ENCODE data around the gene POLR1A.

Gene POLR1A

GRCh38 chr2:85995648-85996529 lies 109.8 kb downstream of the POLR1A start:
- no peak for DNase-seq

DNA sequence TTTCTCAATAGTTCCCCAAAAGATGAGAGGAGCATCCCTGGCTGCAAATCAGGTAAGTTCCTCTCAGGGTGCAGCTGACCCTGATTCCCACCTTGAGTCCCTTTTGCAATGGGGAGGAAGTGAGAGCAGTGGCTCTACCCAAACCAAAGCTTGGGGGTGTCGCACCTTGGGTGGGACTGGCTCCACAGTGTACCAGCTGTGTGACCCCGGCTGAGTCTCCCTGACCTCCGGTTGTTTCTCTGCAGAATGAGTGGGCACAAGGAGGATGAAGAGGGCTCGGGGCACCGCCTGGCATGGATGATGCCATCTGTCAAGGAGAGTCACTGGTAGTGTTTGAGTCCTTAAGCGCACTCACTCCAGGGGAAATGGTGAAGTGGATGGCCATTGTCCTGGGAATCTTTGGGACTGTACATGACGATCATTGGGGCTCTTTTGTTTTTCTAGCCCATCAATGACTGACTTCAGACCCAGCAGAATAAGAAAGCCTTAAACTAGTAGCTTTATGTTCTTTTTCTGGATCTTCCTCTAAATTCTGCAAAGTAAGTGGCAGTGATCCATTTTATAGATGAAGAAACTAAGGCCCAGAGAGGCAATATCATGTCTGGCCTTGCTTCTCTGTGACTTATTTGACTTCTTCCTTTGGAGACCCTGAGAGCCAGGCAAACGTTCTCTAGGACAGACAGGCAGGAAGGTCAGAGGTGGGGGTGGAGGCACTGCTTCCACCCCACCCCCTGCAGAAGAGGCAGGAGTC lies 110.6 kb downstream of the POLR1A start:
- no peak for DNase-seq

- DNase-seq = no peak
Measured at GRCh38 chr2:85994421-85994777, 111.3 kb downstream of the POLR1A start.

DNA sequence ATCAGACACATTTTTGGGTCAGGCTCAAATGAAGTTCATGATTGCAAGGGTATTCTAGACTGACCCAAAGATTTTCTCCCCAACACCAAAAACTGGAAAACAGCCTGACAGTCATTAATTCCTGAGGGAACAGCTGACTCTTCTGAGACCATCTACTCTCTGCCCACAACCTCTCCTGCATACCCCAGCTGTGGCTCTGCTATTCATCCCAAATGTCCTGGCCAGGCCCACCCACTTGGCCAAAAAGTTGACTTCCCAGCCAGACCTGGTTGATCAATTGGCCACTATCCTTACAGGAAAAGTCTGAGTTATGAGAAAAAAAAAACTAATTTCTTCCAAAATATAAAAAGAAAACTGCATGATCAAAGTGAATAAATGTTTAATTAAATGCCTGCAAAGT lies 113.1 kb downstream of the POLR1A start:
- peak in 1 of 2 experiments; percentile 2 for DNase-seq

DNA sequence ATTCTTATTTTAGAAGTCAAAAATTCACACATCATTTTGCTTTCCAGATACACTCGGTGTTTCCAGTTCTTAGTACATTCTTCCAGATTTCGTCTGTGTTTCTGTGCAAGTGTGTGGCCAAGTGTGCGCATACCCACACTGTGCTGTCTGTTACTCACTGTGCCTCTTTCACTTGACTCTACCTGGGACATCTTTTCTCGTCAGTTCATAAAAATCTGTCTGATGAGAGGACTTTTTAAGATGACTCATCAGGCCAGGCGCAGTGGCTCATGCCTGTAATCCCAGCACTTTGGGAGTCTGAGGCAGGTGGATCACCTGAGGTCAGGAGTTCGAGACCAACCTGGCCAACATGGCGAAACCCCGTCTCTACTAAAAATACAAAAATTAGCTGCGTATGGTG lies 113.6 kb downstream of the POLR1A start:
- peak in 1 of 2 experiments; percentile 7 for DNase-seq

GRCh38 chr2:85990084-85990483 lies 115.6 kb downstream of the POLR1A start:
- DNase-seq = peak in 1 of 2 experiments; percentile 5

DNA sequence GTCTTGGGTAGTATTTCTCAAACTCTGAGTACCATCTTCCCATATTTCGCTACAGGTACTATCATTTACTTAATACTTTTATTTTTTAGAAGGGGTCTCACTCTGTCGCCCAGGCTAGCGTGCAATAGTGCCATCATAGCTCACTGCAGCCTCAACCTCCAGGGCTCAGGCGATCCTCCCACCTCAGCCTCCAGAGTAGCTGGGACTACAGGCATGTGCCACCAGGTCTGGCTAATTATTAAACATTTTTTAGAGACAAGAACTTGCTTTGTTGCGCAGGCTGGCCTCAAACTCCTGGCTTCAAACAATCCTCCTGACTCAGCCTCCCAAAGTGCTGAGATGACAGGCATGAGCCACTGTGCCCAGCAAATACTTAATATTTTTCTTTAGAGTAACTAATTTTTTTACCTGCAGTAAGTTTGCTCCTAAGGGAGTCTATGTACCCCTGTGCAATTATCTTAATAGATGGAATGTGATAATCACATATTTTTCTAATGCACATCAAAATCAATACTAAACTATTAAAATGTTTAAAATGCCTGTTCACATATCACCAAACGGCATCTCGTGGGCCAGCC lies 116.3 kb downstream of the POLR1A start:
- DNase-seq = no peak

- no peak for DNase-seq
Measured at GRCh38 chr2:85988914-85989270, 116.8 kb downstream of the POLR1A start.

- DNase-seq = no peak
Measured at GRCh38 chr2:85988175-85988913, 117.3 kb downstream of the POLR1A start.

DNA sequence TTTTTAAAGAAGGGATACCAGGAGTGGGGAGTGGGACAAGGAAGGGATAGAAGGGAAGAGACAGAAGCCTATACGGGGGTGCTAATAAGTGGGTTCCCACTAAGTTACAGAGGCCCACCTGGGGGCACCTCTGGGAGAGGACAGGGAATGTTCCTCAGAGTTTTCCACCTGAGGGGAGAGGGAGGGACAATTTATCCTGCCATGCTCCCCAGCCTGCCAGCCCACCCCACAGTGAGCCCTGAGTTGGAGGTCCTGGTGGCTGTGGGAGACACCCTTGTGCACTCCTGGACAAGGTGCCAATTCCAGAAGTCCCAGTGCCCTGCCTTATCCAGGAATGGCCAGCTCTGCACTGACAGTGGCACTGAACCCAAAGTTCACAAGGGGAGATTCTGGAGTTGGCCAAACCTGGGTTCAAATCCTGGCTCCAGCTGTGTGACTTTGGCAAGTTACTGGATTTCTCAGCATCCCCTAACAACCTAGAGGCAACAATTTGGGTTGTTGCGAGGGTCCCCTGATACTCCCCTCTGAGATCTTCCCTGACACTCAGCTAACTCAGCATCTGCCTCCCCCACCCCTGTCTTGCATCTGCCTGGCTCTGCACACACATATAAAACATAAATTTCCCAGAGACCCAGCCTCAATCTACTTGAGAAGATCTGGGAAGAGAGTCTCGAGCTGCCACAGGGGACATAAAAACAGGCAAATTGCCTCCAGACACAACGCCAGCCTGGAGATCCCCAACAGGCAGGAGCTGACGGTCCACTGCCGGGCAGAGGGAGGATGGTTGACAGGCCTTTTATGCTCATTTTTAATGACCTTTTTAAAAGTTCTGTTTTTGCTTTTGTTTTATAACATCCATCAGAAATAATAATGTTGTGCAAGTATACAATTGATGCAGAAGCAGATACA lies 118.2 kb downstream of the POLR1A start:
- DNase-seq = no peak

- no peak for DNase-seq
Measured at GRCh38 chr2:85986121-85986520, 119.6 kb downstream of the POLR1A start.

DNA sequence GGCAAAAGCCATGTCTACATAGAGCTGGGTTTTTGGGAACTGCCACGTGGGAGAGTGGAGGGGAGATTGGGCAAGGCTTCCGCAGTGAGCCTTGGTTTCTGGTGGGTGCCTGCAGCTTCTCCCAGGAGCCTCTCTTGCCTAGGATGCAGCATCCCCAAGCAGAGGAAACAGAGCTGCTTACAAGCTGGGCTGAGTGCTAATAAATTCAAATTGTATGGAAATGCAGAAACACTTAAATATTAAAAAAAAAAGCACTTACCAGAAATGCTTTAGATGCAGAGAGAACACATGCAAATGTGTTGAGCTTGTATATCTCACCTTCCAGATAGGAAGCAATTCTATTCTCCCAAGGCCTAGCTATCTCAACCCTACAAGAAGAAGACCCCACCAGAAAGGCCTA lies 120.9 kb downstream of the POLR1A start:
- no peak for DNase-seq

DNA sequence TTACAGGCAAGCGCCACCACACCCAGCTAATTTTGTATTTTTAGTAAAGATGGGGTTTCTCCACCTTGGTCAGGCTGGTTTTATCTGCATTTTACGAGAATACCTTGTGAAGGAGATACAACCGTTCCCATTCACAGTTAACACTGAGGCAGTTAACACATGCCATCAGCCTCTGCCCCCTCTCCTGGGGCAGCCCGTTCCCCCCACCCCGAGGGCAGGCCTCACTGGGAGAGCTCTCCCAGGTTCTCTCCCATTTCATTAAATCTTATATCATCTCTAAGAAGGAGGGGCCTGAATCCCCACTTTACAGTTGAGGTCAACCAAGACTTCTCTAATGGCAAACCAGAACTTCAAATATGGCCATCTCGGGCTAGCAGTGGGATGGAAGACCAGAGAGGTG lies 121.9 kb downstream of the POLR1A start:
- DNase-seq = no peak

DNA sequence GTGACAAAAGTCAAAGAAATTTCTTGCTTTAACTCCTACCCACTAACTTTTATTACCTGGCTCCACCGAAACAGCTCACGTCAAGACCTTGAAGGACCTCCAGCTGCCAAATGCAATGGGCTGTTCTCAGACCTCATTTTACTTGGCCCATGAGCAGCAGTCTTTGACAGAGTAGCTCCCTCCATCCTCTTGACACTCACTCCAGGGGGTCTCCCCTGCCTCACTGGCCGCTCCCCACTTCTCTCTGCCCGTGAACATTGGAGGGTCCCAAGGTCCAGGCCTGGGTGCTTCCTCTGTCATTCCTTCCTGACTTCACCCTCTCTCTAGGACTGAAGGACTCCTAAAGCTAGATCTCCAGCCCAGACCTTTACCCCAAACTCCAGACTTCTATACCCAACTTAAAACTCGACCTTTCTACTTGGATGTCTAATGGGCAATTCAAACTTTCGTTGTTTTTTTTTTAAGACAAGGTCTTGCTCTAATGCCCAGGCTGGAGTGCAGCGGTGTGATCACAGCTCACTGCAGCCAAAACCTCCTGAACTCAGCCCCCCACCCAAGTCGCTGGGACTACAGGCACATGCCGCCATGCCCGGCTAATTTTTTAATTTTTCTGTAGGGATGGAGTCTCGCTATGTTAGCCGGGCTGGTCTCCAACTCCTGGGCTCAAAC lies 124.0 kb downstream of the POLR1A start:
- no peak for DNase-seq

- no peak for DNase-seq
Measured at GRCh38 chr2:85978883-85979780, 126.6 kb downstream of the POLR1A start.

GRCh38 chr2:85976106-85976920 lies 129.4 kb downstream of the POLR1A start:
- no peak for DNase-seq

- DNase-seq = no peak
Measured at GRCh38 chr2:85975581-85975980, 130.1 kb downstream of the POLR1A start.

- DNase-seq = no peak
Measured at GRCh38 chr2:85974390-85974789, 131.3 kb downstream of the POLR1A start.

GRCh38 chr2:85972355-85972754 lies 133.3 kb downstream of the POLR1A start:
- no peak for DNase-seq

- DNase-seq = no peak
Measured at GRCh38 chr2:85971366-85971765, 134.3 kb downstream of the POLR1A start.
